Heart right ventricle (tissue), 16 donors: ENCODE results near the gene PIK3C2G. TPM values are rescaled to one million over a fixed set of nuclear protein-coding genes. Genes with fewer than 3 reads are reported as not detected.
A peak's percentile ranks its signal among the peaks of the same experiment; 100 is the strongest.

Experiments used
- ATAC-seq, 8 donors: fragments of 200-7000 bp; cut with Tn5 transposase; one replicate each; pipeline ENCODE4 v1.9.1; 2020; ENCODE audit warnings: mild to moderate bottlenecking in 8 of 8, moderate library complexity in 8 of 8, moderate number of reproducible peaks in 1 of 8
- DNase-seq, 2 donors: peaks; one replicate each; pipeline ENCODE4 v3.0.0-alpha.2; 2020
- H3K27ac ChIP-seq, 10 donors: fragments of 200-600 bp; sonication (generic) in 2 of 10; one replicate each; pipeline versions ENCODE4 v1.5.0 to v1.8.0; 2020 to 2022; ENCODE audit warnings: mild to moderate bottlenecking in 3 of 10
- H3K27me3 ChIP-seq, 7 donors: fragments of 200-600 bp; one replicate each; pipeline ENCODE4 v1.8.0; 2021 to 2022; ENCODE audit warnings: mild to moderate bottlenecking in 2 of 7
- H3K36me3 ChIP-seq, 9 donors: fragments of 200-600 bp; sonication (generic) in 1 of 9; one replicate each; pipeline versions ENCODE4 v1.5.0 to v1.8.0; 2020 to 2022; ENCODE audit warnings: mild to moderate bottlenecking in 2 of 9
- H3K4me1 ChIP-seq, 9 donors: fragments of 200-600 bp; sonication (generic) in 1 of 9; one replicate each; pipeline versions ENCODE4 v1.5.0 to v1.8.0; 2020 to 2022; ENCODE audit warnings: mild to moderate bottlenecking in 4 of 9
- H3K4me3 ChIP-seq, 10 donors: fragments of 200-600 bp; sonication (generic) in 2 of 10; one replicate each; pipeline versions ENCODE4 v1.5.0 to v1.8.0; 2020 to 2022; ENCODE audit warnings: mild to moderate bottlenecking in 7 of 10, moderate library complexity in 2 of 10
- H3K9me3 ChIP-seq, 11 donors: fragments of 200-600 bp in 10 of 11; sonication (generic) in 2 of 11; one replicate each; pipeline versions ENCODE4 v1.5.0 to v1.8.0; 2013 to 2022; ENCODE audit warnings: mild to moderate bottlenecking in 2 of 11, control low read depth in 1 of 11, moderate library complexity in 1 of 11
- CTCF ChIP-seq, 9 donors: fragments of 200-600 bp; sonication (generic) in 2 of 9; IDR thresholded peaks; one replicate each; pipeline versions ENCODE4 v1.5.0 to v1.8.0; 2021 to 2022; ENCODE audit warnings: antibody characterized with exemption in 9 of 9, mild to moderate bottlenecking in 5 of 9, moderate library complexity in 1 of 9
- WGBS, 2 donors: extraction: QIAGEN DNeasy Blood & Tissue Kit; methylation state at CpG; one replicate each; pipeline ENCODE4 v1.1.7; 2013; ENCODE audit warnings: inconsistent platforms in 1 of 2; 5-methylcytosine and 5-hydroxymethylcytosine counted together
- intact Hi-C, 10 donors: fragments of 100-400 bp; cut with DNase I; formaldehyde crosslinking; loops; one replicate each; pipeline versions ENCODE4 v1.11.1 to v1.14.2; 2022
- polyA plus RNA-seq, 2 donors: library from polyadenylated mRNA; stranded (reverse); fragments of 200-250 nt; gene quantifications; one replicate each; pipeline ENCODE4 v1.2.3, GENCODE V29; 2013
- total RNA-seq, 10 donors: library from RNA; stranded (reverse); fragmentation: NEBNext Ultra II Directional in 3 of 10; extraction: Animal tissue kit (Norgen Biotek cat#: 25700) in 3 of 10; gene quantifications; one replicate each; pipeline versions ENCODE4 v1.2.1 to v1.2.4, GENCODE V29; 2021 to 2023
- donor health status: Arrhythmogenic right ventricular cardiomyopathy.
- donor health status: ischemic (EF 13 %, LVEDD 7.1; RV severe dilation, severe dysfunction).
- donor health status: healthy with polysubstance abuse.
- donor health status: DM: no; HTN: yes; CAD: no.
- donor health status: DM: no; HTN: no; CAD: no.
- donor health status: ischemic (EF 25% LVEDD 6.9; RV normal size, moderate dysfunction).
- donor health status: ischemic (EF 25% LVEDD 5.7; RV mildly dilated, moderate dysfunction).
- donor health status: healthy.
- donor health status: DM: yes; HTN: yes; CAD: no.
- donor health status: Ischemic cardiomyopathy.
- donor health status: ischemic (EF 35%, LVEDD 5.7; RV mildly dilated, moderate dysfunction).
- donor health status: nonischemic (EF 11% LVEDD 7.7; RV severe dilation, severe dysfunction).
- donor health status: DM: yes; HTN: yes; CAD: no.
- donor health status: PGD.
- donor health status: ischemic (EF 29% LVEDD 5.4; RV normal size, mild dysfunction).
- donor health status: nonischemic (EF 23%, LVEDD 6.1; RV moderate dilation, normal function).

Gene PIK3C2G
- total and polyA plus RNA-seq, 12 donors: not detected

- H3K4me3 ChIP-seq: no peak overlapping the region
Measured at GRCh38 chr12:18224745-18225144, 36.6 kb upstream of the PIK3C2G start.

GRCh38 chr12:18239526-18239925 lies 21.8 kb upstream of the PIK3C2G start:
- DNase-seq: no peak
- TF ChIP-seq CTCF (IDR thresholded peaks at IDR 0.05): no peak
- 73 to 74% methylated on average over 1 of the region's 1 CpG for WGBS, 2 donors

More at GRCh38 chr12:18224745-18225144, 36.6 kb upstream of the PIK3C2G start:
- intact Hi-C loops: loop anchor here in 5 of 10 donors (5.0 to 10.0 kb wide), 4 partner anchors 70 to 82 kb away; no protein-coding TSS in a partner anchor
- H3K9me3 ChIP-seq: no peaks in the 10 kb centered on the region
- DNase-seq (no peak), ATAC-seq (no peak)
- H3K27ac ChIP-seq: no peak overlapping the region
- TF ChIP-seq CTCF (IDR thresholded peaks at IDR 0.05): peak in 7 of 9 donors; percentile 25 to 57 (median 45)
- no peaks in the 10 kb centered on the region for H3K4me1 ChIP-seq
- no peaks in the 10 kb centered on the region for H3K36me3 ChIP-seq
- no peaks in the 10 kb centered on the region for H3K27me3 ChIP-seq

DNA sequence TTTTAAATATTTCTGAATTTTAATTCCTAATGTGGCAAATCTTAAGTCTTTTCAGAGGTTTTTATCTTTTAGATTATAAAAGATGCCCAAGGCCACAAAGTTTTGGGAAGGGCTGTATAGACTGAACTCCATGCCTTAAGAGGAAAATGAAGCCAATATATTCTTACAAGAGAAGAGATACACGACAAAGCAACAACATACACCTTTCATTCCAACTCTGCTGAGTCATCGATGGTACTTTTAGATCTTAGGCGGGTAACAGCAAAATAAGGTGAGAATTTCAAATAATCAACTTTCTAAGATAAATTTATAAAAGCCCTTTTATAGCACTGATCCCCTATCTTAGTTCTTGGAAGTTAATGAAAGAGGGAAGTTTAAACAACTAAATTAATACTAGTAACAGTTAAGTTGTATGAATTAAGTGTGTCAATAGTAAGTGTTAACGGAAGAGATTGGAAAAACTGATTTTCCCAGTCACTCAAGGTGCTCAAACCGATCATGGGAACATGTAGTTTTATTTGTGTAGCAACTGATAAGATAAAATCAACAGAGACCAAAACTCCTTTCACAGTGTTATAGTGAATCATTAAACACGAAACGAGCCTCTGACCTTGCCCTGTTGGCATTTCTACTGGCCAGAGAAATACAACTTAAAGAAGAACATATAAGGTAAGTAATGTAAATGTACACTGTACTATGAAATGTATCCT lies 18.8 kb upstream of the PIK3C2G start:
- no peak for TF ChIP-seq CTCF (IDR thresholded peaks at IDR 0.05)
- no peak overlapping the region for H3K27ac ChIP-seq
- H3K4me3 ChIP-seq: no peak overlapping the region
- DNase-seq (no peak), ATAC-seq (no peak)
- peaks cover 0 to 6% (median 0%) of the 10 kb centered on the region in 11 donors for H3K9me3 ChIP-seq
- WGBS, 2 donors: 73 to 81% methylated on average over 7 of the region's 7 CpGs
- intact Hi-C loops: no loop called here
- no peaks in the 10 kb centered on the region for H3K27me3 ChIP-seq
- H3K4me1 ChIP-seq: no peaks in the 10 kb centered on the region
- no peaks in the 10 kb centered on the region for H3K36me3 ChIP-seq

More at GRCh38 chr12:18239526-18239925, 21.8 kb upstream of the PIK3C2G start:
- Histone ChIP-seq H3K36me3 (no peaks in the 10 kb centered on the region), H3K27ac (no peak overlapping the region), H3K9me3 (peaks cover 0 to 31% (median 3%) of the 10 kb centered on the region in 11 donors), H3K27me3 (no peaks in the 10 kb centered on the region), H3K4me1 (no peaks in the 10 kb centered on the region), H3K4me3 (no peak overlapping the region)
- intact Hi-C loops: no loop called here
- no peak for ATAC-seq

DNA sequence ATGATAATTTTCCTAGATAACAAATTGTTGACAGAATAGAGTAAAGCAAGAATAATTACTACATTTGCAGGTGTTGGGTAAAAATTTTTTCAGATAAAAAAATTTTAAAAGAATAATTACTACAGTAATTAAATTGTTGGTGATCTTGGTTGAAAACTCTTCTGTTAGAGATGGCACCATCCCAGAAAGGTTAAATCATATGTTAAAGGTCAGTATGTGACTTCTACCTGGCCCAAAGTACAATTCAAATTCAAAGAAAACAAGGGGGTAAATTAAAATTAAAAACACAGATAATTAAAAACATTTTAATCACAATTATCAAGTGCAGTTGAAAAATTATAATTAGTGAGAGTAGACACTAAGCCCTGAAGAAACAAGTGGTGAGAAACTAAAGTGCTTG lies 18.1 kb upstream of the PIK3C2G start:
- no peak for ATAC-seq
- H3K9me3 ChIP-seq: peaks cover 0 to 5% (median 0%) of the 10 kb centered on the region in 11 donors
- TF ChIP-seq CTCF (IDR thresholded peaks at IDR 0.05): no peak
- no peaks in the 10 kb centered on the region for H3K36me3 ChIP-seq
- no peaks in the 10 kb centered on the region for H3K27me3 ChIP-seq
- DNase-seq: no peak
- intact Hi-C loops: no loop called here
- H3K4me1 ChIP-seq: no peaks in the 10 kb centered on the region
- no peak overlapping the region for H3K4me3 ChIP-seq
- no peak overlapping the region for H3K27ac ChIP-seq
